ENCODE results near the gene DOCK11.

DNA sequence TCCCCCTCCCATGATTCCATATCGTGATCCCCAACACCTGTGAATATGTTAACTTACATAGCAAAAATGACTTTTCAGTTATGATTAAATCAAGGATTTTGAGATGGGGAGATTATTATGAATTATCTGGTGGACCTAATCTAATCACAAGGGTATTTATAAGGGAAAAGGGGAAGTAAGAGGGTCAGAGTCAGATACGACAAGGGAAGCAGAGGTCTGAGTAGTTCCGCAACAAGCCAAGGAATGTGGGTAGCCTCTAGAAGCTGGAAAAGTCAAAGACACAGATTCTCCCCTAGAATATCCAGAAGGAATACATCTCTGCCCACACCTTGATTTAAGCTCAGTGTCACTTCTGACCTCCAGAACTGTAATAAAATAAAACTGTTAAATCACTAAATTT lies 230.8 kb downstream of the DOCK11 start:
- TF ChIP-seq, protein P1, sequence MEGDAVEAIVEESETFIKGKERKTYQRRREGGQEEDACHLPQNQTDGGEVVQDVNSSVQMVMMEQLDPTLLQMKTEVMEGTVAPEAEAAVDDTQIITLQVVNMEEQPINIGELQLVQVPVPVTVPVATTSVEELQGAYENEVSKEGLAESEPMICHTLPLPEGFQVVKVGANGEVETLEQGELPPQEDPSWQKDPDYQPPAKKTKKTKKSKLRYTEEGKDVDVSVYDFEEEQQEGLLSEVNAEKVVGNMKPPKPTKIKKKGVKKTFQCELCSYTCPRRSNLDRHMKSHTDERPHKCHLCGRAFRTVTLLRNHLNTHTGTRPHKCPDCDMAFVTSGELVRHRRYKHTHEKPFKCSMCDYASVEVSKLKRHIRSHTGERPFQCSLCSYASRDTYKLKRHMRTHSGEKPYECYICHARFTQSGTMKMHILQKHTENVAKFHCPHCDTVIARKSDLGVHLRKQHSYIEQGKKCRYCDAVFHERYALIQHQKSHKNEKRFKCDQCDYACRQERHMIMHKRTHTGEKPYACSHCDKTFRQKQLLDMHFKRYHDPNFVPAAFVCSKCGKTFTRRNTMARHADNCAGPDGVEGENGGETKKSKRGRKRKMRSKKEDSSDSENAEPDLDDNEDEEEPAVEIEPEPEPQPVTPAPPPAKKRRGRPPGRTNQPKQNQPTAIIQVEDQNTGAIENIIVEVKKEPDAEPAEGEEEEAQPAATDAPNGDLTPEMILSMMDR (IDR thresholded peaks at IDR 0.05): no peak
- no peak for TF ChIP-seq POLR2A (IDR thresholded peaks at IDR 0.05)

Data from body of pancreas (tissue), 4 donors.